ENCODE data around the gene CDS1. TPM values are rescaled to one million over a fixed set of nuclear protein-coding genes. Genes with fewer than 3 reads are reported as not detected.

Gene CDS1
- total and polyA plus RNA-seq, 12 donors = 0.28 to 1.2 (median 0.52) TPM

GRCh38 chr4:84647312-84647884, 64.5 kb downstream of the CDS1 start:
- intact Hi-C loops (cut with DNase I) = no loop called here
- H3K27ac ChIP-seq = no peak overlapping the region
- ATAC-seq = no peak

GRCh38 chr4:84648178-84648577, 65.3 kb downstream of the CDS1 start:
- Histone ChIP-seq H3K4me3 (no peak overlapping the region), H3K27ac (no peak overlapping the region), H3K36me3 (no peaks in the 10 kb centered on the region), H3K27me3 (no peaks in the 10 kb centered on the region), H3K9me3 (no peaks in the 10 kb centered on the region), H3K4me1 (no peaks in the 10 kb centered on the region)
- 35 to 60% methylated on average over 1 of the region's 1 CpG for WGBS, 2 donors
- intact Hi-C loops (cut with DNase I) = no loop called here
- no peak for ATAC-seq
- TF ChIP-seq, protein P1, sequence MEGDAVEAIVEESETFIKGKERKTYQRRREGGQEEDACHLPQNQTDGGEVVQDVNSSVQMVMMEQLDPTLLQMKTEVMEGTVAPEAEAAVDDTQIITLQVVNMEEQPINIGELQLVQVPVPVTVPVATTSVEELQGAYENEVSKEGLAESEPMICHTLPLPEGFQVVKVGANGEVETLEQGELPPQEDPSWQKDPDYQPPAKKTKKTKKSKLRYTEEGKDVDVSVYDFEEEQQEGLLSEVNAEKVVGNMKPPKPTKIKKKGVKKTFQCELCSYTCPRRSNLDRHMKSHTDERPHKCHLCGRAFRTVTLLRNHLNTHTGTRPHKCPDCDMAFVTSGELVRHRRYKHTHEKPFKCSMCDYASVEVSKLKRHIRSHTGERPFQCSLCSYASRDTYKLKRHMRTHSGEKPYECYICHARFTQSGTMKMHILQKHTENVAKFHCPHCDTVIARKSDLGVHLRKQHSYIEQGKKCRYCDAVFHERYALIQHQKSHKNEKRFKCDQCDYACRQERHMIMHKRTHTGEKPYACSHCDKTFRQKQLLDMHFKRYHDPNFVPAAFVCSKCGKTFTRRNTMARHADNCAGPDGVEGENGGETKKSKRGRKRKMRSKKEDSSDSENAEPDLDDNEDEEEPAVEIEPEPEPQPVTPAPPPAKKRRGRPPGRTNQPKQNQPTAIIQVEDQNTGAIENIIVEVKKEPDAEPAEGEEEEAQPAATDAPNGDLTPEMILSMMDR (IDR thresholded peaks at IDR 0.05) = no peak
- DNase-seq = no peak

More at GRCh38 chr4:84647312-84647884, 64.5 kb downstream of the CDS1 start:
- Histone ChIP-seq H3K9me3 (no peaks in the 10 kb centered on the region), H3K27me3 (no peaks in the 10 kb centered on the region), H3K4me1 (no peaks in the 10 kb centered on the region), H3K36me3 (no peaks in the 10 kb centered on the region), H3K4me3 (no peak overlapping the region)
- WGBS, 2 donors = 51 to 69% methylated on average over 2 of the region's 2 CpGs
- TF ChIP-seq, protein P1 (IDR thresholded peaks at IDR 0.05) = no peak
- DNase-seq = no peak

- Histone ChIP-seq H3K4me3 (no peak overlapping the region), H3K27me3 (no peaks in the 10 kb centered on the region), H3K36me3 (no peaks in the 10 kb centered on the region), H3K27ac (no peak overlapping the region), H3K4me1 (no peaks in the 10 kb centered on the region), H3K9me3 (no peaks in the 10 kb centered on the region)
- TF ChIP-seq, protein P1 (IDR thresholded peaks at IDR 0.05) = no peak
- DNase-seq = no peak
- intact Hi-C loops (cut with DNase I) = no loop called here
- ATAC-seq = no peak
- WGBS, 2 donors = 64 to 66% methylated on average over 10 of the region's 10 CpGs
Observed at GRCh38 chr4:84648863-84649647, 66.1 kb downstream of the CDS1 start.

DNA sequence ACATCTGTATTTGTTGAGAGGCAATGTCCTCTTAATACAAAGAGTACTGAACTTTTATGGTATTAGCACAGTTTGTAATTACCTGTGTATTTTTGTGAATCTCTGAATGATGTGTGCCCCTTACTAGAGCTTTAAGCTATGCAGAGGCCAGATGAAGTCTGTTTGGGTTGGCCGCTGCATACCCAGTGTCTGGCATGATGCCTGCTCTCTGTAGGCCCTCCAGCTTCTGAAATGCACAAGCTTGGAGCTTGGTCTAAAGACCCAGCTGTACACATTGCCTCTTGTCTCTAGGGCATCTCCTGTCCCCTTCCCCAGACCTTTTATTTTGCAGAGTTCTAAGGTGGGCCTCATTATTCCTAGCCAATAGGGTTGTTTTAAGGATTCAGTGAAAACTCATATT, 68.6 kb downstream of the CDS1 start:
- H3K36me3 ChIP-seq = no peaks in the 10 kb centered on the region
- TF ChIP-seq, protein P1 (IDR thresholded peaks at IDR 0.05) = no peak
- no peaks in the 10 kb centered on the region for H3K27me3 ChIP-seq
- H3K4me1 ChIP-seq = no peaks in the 10 kb centered on the region
- no peak for DNase-seq
- no peak overlapping the region for H3K4me3 ChIP-seq
- intact Hi-C loops (cut with DNase I) = no loop called here
- 72 to 88% methylated on average over 1 of the region's 1 CpG for WGBS, 2 donors
- no peaks in the 10 kb centered on the region for H3K9me3 ChIP-seq
- no peak overlapping the region for H3K27ac ChIP-seq
- ATAC-seq = no peak

Data from heart right ventricle (tissue), 16 donors.